NCI-H446 (cell line): ENCODE data around the gene MYBBP1A.

Experiments
- DNase-seq, 2 experiments: peaks; one replicate each; lab custom pipeline; 2025; lab: John Stamatoyannopoulos, UW

The MYBBP1A gene

DNA sequence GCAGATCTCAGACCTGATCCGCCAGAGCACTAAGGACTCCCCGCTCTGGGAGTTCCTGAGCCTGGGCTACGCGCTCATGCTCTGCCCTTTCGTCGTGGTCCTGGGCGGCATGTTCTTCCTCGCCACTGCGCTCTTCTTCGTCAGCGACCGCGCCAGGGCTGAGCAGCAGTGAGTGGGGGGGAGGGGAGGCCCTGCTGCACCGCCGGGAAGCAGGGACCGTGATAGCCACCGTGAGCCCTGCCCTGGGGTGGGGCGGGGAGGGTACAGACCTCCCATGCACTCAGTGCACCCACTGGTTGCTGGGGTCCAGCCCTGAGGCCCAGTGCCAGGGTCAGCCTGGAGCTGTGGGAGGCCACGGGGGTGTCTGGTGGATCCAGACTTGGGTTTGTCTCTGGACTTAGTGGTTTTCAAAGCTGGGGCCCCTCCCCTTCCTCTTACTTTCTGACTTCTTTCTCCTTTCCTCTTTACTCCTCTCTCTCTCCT is 18.9 kb downstream of the MYBBP1A start:
- no peak for DNase-seq

DNA sequence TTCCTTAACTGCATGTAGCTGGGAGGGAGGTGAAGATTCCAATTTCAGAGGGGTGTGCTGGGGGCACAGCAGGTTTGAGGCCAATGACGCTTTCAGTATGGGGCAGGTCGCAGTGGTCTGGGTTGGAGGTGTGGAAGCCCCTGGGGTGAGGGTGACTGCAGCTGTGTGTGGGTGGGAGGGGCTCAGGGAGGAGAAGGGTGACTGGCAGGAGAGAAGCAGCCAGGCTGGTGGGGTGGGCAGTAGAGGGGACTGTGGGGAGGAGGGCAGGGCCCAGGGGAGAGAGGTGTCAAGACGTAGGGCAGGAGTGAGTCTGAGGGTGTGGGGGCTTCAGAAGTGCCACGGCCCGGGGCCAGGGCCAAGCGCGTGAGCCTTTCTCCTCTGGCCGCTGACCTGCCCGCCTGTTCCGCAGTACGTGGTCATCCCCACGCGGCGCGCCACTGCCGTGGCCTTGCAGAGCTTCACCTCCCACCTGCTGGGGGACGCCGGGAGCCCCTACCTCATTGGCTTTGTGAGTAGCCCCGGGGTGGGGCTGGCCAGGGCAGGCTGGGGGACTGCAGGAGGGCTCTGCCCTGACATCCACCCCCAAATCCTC is 19.4 kb downstream of the MYBBP1A start:
- no peak for DNase-seq

DNA sequence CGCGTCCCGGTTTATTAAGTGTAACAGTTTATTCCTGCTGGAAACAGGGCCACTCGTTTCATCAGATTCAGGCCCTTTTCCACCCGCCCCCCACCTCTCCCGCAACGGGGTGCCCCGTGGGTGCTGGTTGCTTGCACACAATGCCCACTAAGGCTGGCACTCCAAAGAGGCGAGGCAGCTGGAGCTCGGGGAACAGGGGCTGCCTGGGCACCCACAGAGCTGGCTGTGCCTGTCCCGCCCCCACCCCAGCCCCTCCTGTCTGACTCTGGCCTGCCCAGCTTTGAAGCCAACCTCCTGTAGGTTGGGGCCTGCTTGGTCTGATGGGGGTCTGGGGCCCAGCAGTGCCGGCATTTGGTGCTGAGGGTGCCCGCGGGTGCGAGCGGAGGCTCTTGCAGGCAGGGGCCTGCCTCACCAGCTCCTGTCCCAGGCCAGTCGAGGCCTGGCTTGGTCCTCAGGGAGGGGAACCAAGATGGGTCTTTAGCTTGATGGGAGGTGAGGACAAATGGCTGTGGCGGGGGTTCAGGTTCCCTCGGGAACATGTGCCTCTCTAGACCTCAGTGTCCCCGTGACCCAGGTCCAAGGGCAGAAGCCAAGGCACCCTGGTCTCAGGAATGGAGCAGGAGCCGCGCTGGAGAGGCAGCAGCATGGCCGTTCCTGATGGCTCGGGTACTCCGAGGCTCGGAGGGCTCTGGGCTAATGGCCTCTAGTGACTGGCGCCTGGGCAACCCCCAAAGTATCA is 20.1 kb downstream of the MYBBP1A start:
- no peak for DNase-seq

DNA sequence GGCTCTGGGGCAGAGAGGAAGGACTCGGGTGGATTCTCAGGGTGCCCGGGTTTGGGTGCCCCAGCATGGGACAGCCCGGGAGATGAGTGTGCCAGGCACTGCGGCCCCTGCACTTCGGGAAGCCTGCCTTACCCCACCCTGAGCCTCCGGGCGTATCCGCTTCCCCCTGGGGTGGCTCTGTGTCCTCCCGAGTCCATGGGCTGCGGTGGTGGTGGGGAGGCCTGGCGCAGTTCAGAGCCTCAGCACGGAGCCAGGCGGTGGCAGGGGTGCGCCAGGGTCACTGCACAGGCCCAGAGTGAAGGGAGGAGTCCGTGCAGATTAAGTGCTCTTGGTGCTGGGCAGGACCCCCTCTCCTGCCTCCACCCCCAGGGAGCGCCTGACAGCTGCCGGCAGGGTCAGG is 20.7 kb downstream of the MYBBP1A start:
- no peak for DNase-seq

- DNase-seq: peak in 1 of 2 experiments; percentile 27
Measured at GRCh38 chr17:4533523-4534504, 21.4 kb downstream of the MYBBP1A start.

GRCh38 chr17:4532860-4533522 is 22.2 kb downstream of the MYBBP1A start:
- DNase-seq: no peak

DNA sequence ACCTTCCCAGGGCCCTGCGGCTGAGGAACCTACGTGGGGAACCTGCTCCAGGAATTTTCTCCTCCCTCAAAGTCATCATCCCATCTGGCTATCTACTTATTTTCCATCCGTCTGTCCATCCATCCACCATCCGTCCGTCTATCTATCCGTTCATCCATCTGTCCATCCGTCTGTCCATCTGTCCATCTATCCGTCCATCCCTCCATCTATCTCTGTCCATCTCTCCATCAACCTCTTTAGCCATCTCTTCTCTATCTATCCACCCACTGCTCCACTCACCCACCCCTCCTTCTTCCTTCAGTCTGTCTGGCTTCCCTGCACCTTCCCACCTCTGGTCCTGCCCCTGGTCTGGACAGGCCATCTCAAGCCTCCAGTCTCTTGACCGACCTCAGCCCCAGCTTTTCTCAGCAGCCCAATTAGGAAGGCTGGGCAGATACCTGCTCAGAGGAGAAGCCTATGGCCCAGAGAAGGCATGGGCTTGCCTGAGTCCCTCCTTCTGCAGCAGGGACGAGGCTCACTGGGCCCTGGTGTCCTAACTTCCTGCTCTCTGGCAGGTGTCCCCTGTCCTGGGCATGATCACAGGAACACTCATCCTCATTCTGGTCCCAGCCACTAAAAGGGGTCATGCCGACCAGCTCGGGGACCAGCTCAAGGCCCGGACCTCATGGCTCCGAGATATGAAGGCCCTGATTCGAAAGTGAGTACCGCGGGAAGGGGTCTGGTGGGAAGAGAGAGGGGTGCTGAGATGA is 23.0 kb downstream of the MYBBP1A start:
- DNase-seq: no peak

GRCh38 chr17:4530799-4531730 is 24.1 kb downstream of the MYBBP1A start:
- no peak for DNase-seq

DNA sequence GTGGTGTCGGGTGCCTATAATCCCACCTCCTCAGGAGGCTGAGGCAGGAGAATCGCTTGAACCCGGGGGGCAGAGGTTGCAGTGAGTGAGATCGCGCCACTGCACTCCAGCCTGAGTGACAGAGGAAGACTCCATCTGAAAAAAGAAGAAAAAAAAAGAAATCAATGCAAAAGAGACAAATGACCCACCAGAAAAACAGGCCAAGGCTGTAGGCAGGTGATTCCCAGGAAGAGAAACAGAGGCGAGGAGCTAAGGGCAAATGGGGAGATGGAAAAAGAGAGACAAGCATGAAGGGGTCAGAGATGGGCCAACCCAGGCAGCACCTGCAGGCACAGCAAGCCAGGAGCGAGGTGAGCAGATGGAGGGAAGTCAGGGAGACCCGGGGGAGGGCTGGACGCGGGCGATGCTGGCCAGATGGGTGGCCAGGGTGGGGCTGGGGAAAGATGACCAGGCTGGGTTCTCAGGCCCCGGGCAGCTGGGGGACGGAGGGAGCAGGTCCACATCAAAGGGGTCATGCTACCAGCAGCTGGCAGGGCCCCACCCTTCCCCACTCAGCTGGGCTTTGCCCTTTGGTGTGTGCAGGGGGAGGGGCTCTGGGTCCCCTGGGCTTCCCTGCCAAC is 25.5 kb downstream of the MYBBP1A start:
- DNase-seq: no peak

GRCh38 chr17:4527566-4528125 is 27.5 kb downstream of the MYBBP1A start:
- DNase-seq: no peak

DNA sequence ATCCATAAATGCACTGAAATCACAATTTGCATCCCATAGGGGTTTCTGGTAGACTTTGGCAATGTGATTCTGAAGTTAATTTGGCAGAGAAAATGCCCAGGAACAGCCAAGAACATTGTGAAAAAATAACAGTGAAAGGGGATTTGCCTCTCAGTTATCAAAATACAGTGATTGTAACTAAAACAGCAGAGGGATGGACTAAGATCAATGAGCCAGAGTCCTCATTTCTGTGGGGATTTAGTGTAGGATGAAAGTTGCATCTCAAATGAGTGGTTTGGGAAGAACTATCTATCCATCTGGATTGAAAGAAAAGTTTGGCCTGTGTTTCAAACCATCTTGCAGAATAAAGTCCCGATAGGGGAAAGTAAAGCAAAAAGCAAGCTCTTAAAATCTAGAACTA is 28.1 kb downstream of the MYBBP1A start:
- DNase-seq: no peak

DNA sequence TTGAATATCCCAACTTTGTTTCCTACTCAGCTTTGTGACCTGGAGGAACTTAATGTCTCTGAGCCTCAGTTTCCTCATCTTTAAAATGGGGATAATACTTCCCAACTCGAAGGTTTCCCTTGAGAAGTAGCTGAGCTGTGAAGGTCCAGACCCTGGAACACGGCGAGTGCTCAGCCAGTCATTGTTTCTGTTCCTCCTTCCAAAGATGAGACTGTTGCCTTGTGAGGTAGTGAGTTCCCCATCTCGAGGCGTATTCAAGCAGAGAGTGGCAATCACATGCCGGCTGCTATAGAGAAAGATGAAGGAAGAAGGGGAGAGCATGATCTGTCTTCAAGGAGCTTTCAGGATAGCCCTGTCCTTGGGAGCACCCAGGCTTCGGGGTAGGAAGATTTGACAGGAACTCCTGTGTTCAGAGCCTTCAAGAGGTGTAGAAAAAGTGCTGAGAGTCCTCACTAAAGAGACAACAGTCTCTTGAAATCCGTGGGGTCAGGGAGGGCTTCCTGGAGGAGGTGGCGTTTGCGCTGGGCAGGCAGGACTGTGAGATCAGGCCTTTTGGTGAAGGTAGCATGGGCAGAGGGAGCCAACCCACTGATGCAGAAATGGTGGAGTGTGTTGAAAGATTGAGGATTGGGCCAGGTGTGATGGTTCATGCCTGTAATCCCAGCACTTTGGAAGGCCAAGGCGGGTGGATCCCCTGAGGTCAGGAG is 29.3 kb downstream of the MYBBP1A start:
- no peak for DNase-seq

DNA sequence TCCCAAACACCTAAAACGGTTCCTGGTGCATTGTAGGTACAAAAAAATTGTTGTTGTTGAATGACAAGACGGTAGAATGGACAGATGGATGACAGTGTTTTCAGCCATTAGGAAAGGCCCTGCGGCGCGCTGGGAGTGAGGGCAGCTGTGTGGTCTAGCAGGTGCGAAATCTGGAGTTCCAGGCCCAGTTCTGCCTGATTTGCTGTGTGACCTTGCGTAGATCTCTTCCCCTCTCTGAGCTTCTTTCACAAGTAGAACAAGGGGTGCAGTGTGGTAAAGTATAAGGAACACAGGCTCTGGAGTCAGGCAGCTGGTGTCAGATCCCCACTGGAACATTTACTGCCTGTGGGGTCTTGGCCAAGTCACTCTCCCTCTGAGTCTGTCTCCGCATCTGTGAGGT is 31.2 kb downstream of the MYBBP1A start:
- DNase-seq: no peak

- DNase-seq: no peak
Measured at GRCh38 chr17:4522661-4523060, 32.5 kb downstream of the MYBBP1A start.

DNA sequence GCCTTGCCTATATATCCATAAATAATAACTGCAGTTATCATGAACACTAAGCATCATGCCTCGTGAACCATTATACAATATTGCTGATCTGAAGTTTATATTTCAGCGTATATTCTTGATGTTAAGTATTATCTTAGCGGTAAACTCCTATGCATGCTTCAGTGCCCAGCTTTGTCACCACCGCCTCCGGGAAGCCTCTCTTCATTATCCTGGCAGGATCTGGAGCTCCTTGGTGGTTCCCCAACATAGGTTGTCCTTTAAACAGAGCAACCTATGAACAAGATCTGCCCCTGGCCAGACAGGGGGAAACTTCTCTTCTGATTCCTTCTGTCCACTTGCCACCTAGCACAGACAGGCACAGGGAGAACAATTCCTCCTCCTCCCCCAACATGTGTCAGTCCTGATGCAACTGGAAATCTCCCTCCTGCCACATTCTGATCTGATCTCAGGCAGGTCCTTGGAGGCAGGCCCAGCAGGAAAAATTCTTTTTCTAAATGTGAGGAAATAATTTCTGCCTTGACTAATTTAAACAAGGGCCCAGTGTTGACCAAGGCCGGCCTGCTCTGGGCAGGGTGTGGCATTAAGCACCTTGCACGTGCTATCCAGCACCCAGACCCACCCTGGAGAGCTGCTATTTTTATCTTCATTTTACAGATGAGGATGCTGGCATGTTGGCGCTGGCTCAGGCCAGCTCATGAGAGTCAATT is 34.1 kb downstream of the MYBBP1A start:
- DNase-seq: no peak

GRCh38 chr17:4520060-4520893 is 34.9 kb downstream of the MYBBP1A start:
- DNase-seq: peak in 1 of 2 experiments; percentile 28

DNA sequence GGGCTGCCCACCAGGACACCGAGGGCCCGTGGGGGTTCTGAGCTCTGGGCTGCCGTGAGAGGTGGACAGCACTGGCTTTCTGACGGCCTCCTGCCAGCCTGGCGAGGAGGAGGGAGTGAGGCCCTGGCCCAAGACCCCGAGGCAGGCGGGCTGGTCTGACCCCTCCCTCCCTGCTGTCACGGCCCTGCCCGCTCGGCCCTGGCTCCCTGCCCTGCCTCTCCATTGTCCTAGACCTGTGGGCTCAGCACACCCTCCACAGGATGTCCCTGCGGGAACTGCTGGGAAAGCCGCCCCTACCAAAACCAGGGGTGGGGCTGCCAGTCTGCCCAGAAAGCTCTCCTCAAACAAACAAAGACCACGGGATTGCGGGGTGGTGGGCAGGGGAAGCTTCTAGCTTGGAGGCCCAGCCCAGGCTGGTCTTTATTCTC is 35.8 kb downstream of the MYBBP1A start:
- no peak for DNase-seq
